CMK (cell line): ENCODE results near the gene ANGPT4.

Experiments used
- DNase-seq: peaks from one replicate; pipeline ENCODE4 v3.0.0-alpha.2; 2010; ENCODE audit warnings: low read depth

ANGPT4 gene

DNA sequence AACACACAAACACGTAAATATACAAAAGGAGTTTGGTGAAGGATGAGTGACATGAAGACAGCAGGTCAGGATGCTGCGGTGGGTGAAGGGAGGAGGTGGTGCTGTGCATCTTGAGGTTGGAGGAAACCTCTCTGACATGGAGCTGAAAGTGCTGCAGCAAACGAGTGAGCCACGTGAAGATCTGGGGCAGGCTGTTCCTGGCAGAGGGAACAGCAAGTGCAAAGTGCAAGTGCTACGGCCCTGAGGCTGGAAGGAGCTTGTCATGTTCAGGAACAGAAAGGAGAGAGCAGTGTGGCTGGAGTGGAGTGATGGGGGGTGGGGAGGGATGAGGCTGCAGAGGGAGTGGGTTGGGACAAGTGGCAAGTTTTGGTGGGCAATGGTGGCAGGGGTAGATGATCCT lies 24.8 kb upstream of the ANGPT4 start:
- no peak for DNase-seq

GRCh38 chr20:939606-940005 lies 23.5 kb upstream of the ANGPT4 start:
- DNase-seq = no peak

DNA sequence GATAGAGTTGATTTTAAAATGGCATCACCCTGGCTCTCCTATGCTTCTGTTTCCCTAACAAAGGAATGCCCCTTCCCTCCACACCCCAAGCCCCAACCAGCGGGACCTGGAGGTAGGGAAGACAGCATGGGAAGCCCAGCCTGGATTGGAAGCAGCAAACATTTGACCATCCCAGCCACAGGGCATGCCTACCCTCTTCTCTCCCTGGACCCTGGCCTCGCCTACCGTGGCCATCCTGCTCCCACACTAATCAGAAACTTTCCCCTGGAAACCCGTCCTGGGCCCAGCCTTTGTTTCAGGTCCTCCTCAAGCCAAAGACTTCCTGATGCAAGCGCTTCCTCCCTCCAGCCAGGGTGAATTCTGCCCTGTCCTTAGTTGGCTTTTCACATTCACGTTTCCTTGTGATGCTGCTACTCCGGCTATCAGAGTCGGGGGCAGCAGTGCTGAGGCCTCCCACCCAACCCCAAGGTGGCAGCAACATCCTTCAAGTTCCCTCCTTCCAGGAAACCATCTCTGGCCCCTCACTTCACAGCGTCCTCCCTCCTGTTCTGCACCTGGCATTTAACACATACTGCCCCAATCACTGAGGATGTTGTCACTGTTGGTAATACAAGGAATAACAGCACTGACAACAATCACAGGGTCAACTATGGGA lies 18.2 kb upstream of the ANGPT4 start:
- DNase-seq = no peak

DNA sequence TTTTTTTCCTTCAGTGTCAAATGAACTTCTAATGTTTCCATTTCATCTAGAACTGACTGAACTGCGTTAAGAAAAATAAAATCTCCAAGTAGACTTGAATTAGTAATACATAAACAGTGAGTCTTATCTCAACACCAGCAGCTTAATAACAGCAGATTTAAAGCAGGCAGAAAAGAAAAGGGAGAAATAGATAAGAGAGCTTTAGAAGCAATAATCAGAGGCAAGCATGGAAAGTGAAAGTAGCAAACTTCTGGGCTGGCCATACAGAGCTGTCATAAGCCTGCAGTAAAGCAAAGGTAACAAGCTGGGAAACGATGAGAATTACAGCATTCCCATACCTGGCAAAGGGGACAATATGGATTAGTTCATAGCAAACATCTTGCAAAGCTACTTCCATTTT lies 16.9 kb upstream of the ANGPT4 start:
- no peak for DNase-seq

GRCh38 chr20:931401-931800 lies 15.3 kb upstream of the ANGPT4 start:
- no peak for DNase-seq

DNA sequence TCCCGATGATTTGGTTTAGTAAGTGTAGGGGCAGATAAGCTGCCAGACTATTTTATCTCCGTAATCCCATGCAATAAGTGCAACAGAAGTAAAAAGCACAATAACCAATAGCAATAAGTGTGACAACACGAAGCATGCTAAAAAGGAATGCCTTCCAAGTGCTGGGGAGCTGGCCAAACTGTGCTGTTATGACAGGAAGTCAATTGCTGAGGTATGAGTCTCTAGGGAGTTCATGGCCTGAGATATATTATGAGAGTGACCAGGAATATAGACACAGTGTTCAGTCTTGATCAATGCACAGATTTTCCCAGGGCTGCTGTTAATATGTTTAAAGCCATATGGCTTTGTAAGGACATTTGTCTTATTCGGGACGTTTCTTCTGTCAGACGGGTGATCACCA lies 10.5 kb upstream of the ANGPT4 start:
- no peak for DNase-seq

DNA sequence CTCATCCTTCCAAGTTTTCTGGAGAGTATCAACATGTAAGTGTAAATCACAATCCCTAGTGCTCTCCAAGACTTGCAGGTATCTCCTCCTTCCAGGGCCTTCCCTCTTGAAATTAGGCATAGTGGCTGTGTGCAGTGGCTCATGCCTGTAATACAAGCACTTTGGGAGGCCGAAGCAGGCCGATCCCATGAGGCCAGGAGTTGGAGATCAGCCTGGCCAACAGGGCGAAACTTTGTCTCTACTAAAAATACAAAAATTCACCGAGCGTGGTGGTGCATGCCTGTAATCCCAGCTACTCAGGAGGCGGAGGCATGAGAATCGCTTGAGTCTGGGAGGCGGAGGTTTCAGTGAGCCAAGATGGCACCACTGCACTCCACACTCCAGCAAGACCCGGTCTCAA lies 9.4 kb upstream of the ANGPT4 start:
- DNase-seq = no peak

- DNase-seq = no peak
These were observed 8.5 kb upstream of the ANGPT4 start for GRCh38 chr20:924639-925038.

DNA sequence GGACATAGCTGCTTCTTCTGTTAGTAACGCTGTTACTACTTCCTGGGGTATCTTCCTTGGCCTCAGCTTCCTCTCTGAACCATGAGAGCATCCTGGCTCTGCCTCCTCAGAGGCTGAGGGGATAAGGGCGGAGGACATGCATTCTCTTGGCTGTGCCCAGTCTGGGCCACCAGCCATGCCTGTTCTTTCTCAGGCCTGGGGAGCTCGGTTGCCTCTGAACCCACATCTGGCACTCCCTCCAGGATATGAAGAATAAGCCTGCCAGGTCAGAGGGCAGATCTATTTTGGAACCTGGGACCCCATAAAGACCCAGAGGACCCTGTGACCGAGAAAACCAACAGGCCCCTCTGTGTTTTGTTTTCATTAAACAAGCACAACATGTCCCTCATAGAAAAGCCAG lies 6.6 kb upstream of the ANGPT4 start:
- no peak for DNase-seq

GRCh38 chr20:921068-921467 lies 4.9 kb upstream of the ANGPT4 start:
- no peak for DNase-seq

DNA sequence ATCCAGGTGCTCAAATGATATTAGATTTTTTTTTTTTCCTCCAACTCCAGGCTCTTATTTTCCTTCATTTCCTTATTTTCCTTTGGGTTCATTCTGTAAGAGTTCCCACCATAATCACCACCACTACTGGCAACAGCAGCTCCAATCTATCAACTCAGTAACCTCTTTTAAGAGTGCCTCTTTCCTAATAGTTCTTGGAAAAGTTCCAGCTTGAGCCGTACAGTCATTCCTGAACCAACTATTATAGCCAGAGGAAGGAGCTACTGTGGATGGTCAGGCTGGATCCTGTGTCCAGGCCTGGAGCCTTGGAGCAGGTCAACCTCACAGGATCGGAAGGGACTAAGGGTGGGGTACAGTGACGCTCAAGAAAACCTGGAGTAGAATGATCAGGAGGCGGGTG lies 4.2 kb upstream of the ANGPT4 start:
- DNase-seq = no peak

- DNase-seq = peak; percentile 94
These were observed 3.4 kb upstream of the ANGPT4 start for GRCh38 chr20:919491-919916.

- DNase-seq = no peak
These were observed 1.3 kb upstream of the ANGPT4 start for GRCh38 chr20:917416-917815.

DNA sequence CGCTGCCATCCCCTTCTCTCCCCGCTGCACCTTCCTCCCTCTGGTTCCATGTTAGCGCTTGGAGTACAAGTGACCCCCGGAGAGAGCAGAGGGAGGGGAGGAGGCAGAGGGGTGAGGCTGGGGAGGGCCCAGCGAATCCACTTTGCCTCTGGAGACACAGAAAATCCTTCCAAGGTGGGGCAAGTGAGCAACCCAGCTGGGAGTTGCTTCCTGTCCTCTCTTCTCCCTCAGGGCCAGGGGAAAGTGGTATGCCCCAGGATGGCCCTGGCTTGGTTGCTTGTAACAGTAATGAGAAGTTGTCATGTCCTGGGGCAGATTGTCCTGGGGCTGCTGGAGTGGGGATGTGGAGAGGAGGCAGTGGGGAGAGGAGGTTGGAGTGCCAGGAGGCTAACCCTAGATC lies 691 bp upstream of the ANGPT4 start:
- DNase-seq = no peak

DNA sequence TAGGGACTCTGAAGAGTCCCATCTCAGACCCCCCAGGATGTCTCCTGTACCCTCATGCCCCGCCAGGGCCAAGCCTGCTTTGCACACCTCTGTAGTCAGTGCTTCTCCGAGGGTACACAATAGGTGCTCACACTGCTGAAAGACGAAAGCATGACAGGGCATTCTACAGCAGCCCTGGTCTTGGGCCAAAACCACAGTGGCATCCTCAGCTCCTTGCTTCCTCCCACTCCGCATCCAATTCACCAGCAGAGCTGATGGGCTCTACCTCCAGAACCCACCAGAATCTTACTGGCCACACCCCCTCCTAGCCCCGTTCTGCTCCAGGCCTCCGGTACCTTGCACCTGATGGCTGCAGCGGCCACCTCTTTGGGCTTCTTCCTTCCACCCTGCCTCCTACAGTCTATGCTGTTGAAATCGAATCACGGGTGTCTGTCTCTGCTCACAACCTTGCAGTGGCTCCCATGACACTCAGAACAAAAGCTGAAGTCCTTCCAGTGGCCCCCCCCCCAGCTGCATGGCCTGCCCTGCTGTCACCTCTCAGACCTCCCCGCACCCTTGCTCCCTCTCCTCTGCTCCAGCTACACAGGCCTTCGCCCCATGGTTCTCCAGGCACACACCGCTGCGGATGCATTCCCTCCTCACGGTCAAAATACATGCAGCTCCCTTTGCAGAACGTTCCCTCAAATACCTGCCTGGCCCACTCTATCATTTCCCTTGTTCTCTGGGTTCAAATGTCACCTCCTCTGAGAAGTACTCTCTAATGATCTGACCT lies 1.2 kb downstream of the ANGPT4 start:
- DNase-seq = no peak

DNA sequence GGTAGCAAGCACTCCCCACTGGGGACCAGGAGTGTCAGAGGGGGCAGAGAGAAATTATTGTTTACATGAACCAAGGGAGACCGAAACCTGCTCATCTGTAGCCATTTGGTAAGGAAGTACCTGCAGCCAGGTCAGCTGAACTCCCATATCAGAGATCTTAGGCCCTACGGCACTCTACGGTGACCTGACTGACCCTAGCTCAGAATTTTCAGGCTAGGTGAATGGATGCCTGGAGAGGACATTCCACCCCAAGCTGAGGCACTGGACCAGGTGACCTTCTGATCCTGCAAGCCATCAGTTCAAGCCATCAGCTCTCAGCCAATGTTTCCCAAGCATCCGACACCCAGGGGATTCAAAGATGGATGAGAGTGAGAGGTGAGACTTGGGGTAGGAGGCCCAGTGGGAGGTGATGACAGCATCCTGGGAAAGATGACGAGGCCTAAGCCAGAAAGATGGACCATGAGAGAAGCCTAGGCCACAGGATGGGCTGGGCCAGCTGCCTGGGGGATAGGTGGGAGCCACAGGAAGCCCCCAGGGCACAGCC lies 2.8 kb downstream of the ANGPT4 start:
- DNase-seq = no peak

DNA sequence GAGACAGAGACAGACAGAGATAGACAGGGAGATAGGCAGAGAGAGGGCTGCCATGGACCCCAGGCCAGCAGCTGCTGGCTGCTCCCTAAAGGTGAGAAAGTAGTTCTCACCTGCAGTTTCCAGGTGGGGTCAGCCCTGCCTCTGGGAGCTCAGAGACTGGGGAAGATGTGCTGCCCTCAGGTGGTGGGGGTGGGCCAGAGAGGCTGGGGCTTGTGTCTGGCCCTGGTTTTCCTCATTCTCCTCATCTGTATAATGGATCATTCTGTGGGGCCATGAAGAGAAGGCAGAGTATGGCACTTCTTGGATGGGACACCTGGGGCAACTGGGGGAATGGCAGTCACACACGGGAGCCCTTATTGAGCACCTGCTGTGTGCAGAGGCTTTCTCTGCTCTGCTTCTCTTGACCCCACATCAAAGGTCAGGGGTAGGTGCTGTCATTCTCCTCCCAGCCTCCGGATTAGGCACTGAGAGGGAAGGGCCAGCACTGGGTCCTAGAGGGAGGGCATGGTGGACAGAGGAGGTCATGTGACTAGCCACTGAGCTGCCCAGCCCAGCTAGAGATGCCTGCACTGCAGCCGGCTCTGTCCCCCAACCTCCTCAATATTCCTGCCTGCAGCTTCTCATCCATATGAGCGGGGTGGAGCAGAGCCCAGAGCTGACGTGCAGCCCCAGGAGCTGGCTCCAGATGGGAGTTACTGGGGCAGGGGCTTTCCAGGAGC lies 4.1 kb downstream of the ANGPT4 start:
- DNase-seq = no peak

DNA sequence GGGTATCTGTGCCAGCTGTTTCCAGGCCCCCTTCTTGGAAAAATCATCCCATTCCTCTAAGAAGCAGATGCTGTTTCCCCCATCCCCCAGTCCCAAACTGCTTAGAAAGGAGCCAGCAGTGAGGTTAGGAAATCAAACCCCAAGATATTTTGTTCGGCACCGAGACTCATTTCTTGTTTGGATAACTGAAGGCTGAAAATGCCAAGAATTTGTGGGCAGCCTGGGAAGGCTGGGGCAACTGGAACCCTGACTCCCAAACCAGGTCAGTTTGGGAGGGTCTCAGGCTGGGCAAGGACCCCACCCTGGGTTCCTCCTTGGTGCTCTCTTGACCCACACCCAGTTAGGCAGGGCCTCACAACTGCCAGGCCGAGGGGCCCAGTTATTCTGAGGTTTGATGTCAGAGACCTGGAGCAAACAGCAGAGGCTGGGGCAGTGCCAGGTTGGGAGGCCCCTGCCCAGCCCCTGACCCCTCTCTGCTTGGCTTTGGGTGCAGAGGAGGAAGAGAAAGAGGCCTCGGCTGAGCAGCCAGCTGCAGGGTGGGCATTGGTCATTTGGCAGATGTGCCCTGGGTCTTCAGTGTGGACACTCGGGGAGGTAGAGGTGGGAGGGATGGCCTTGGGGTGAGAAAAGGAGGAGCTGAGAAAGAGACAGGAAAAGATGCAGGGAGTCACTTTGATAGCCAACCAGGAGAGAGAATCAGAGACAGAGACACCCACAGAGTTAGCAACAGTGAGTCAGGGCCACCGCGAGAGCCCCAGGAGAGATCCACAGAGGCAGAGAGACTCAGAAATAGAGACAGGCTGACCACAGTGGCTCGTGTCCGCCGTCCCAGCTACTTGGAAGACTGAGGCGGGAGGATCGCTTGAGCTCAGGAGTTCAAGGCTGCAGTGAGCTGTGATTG lies 5.0 kb downstream of the ANGPT4 start:
- DNase-seq = no peak

GRCh38 chr20:910132-910869 lies 5.8 kb downstream of the ANGPT4 start:
- no peak for DNase-seq

DNA sequence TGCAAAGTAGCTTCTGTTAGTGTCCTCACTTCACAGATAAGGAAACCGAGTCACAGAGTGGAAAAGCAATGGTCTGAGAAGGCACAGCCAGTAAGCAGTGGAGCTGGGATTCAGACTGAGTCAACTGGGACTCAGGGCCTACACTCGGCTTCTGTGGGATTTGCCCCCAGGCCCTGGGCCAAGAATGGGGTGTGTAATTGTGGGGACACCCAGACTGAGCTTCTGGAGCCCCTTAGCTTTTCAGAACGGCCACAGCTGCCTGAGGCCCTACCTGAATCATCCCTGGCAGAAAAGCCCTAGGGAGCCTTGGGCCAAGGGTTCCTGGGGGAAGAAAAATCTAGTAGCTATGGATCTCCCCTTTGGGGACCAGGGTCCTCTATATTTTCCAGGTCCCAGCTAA lies 6.5 kb downstream of the ANGPT4 start:
- DNase-seq = no peak

DNA sequence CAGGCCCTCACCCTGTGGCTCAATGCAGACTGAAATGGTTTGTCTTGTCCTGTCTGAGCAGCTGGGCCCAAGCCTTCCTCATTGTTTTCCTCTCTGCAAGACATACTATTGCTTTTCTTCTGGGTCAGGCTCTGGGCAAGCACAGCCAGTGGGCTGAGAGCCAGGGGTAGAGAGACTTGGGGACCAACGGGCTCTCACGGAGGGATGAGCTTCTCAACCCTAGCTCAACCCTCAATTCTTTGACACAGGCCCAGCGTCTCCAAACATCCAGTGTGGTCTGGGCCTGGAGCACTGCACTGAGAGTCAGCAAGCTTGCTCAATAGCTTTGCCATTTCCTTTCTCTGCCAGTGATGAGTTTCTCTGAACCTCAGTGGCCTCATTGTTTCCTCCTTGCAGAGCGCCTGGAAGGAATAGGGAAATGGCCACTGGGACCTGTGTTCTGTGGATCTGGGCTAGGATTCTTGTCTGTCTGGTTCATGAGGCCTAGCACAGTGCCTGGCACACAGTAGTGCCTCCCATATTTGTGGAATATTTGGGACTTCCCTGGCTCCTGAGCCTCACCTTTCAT lies 9.3 kb downstream of the ANGPT4 start:
- no peak for DNase-seq
